ENCODE measurements around the gene TCIRG1. TPM values are rescaled to one million over a fixed set of nuclear protein-coding genes. Genes with fewer than 3 reads are reported as not detected.

Gene TCIRG1
- total RNA-seq, 4 donors from 2014 or later: 29.6 to 57.1 (median 34.8) TPM

GRCh38 chr11:68093565-68093964 is 54.7 kb downstream of the TCIRG1 start:
- intact Hi-C loops (cut with DNase I; ENCODE audit: low total_unique reads): no loop called here
- TF ChIP-seq POLR2A (IDR thresholded peaks at IDR 0.05) (no peak), CTCF (IDR thresholded peaks at IDR 0.05) (no peak)
- no peak overlapping the region for H3K4me3 ChIP-seq (ENCODE audit: low read depth, poor library complexity, severe bottlenecking)
- no peak for DNase-seq (ENCODE audit: low spot score in 2 of 2)
- 82 to 85% methylated on average over 4 of the region's 4 CpGs for WGBS, 2 donors

GRCh38 chr11:68096962-68097361 is 58.1 kb downstream of the TCIRG1 start:
- TF ChIP-seq CTCF (IDR thresholded peaks at IDR 0.05) (no peak), POLR2A (IDR thresholded peaks at IDR 0.05) (no peak)
- no peak for DNase-seq (ENCODE audit: low spot score in 2 of 2)

GRCh38 chr11:68099057-68099456 is 60.2 kb downstream of the TCIRG1 start:
- intact Hi-C loops (cut with DNase I; ENCODE audit: low total_unique reads): no loop called here
- DNase-seq (ENCODE audit: low spot score in 2 of 2): no peak
- no peak overlapping the region for H3K4me3 ChIP-seq (ENCODE audit: low read depth, poor library complexity, severe bottlenecking)
- no peak for TF ChIP-seq POLR2A (IDR thresholded peaks at IDR 0.05)
- TF ChIP-seq CTCF (IDR thresholded peaks at IDR 0.05): no peak

More at GRCh38 chr11:68096962-68097361, 58.1 kb downstream of the TCIRG1 start:
- intact Hi-C loops (cut with DNase I; ENCODE audit: low total_unique reads): no loop called here
- H3K4me3 ChIP-seq (ENCODE audit: low read depth, poor library complexity, severe bottlenecking): no peak overlapping the region
- 94 to 96% methylated on average over 8 of the region's 8 CpGs for WGBS, 2 donors

GRCh38 chr11:68099474-68100405 is 60.9 kb downstream of the TCIRG1 start:
- H3K4me3 ChIP-seq (ENCODE audit: low read depth, poor library complexity, severe bottlenecking): no peak overlapping the region
- TF ChIP-seq POLR2A (IDR thresholded peaks at IDR 0.05): no peak
- TF ChIP-seq CTCF (IDR thresholded peaks at IDR 0.05): no peak
- WGBS, 2 donors: 60 to 73% methylated on average over 12 of the region's 12 CpGs
- intact Hi-C loops (cut with DNase I; ENCODE audit: low total_unique reads): no loop called here
- no peak for DNase-seq (ENCODE audit: low spot score in 2 of 2)

Small RNAs within 50 kb of the gene (microRNA-seq; reads per million reads assigned to microRNA genes)
- 0 reads per million in 2 donors for gene MIR4691 (ENCODE audit: borderline number of aligned reads in 1 of 2, borderline replicate concordance in 2 of 2)
- 0 reads per million in 2 donors for gene MIR6753 (ENCODE audit: borderline number of aligned reads in 1 of 2, borderline replicate concordance in 2 of 2)
- 0 to 0.68 reads per million in 2 donors for gene MIR7113 (ENCODE audit: borderline number of aligned reads in 1 of 2, borderline replicate concordance in 2 of 2)

Other genes starting within 250 kb of the TCIRG1 start
- gene UNC93B1, start 34.9 kb upstream of the TCIRG1 start, total RNA-seq: 10 to 100 TPM; 29.2 to 47.2 (median 44.3) TPM
- 10 to 100 TPM in 1 of 4 donors, 1 to 10 TPM in 3; 5.4 to 11.6 (median 6.4) TPM for gene ALDH3B1, start 28.7 kb upstream of the TCIRG1 start, total RNA-seq
- 100 to 1,000 TPM; 136 to 206 (median 159) TPM for gene NDUFS8, start 8.3 kb upstream of the TCIRG1 start, total RNA-seq
- gene CHKA, start 82.4 kb downstream of the TCIRG1 start, total RNA-seq: 10 to 100 TPM in 3 of 4 donors, 1 to 10 TPM in 1; 5.9 to 15.6 (median 13.1) TPM
- 10 to 100 TPM; 26.3 to 34.9 (median 34.0) TPM for gene KMT5B, start 174.3 kb downstream of the TCIRG1 start, total RNA-seq
- 10 to 100 TPM; 12.5 to 37.8 (median 16.2) TPM for gene C11orf24, start 232.9 kb downstream of the TCIRG1 start, total RNA-seq

Data from lower leg skin (tissue), 4 donors.